ENCODE data around the gene ELL3.
A peak's percentile ranks its signal among the peaks of the same experiment; 100 is the strongest.
"Not testable (repeated sequence)": the region's sequence is repeated elsewhere in the genome, so short reads cannot be mapped to it uniquely, and the experiment has no call there.

Gene ELL3

GRCh38 chr15:43762824-43763223, 13.9 kb downstream of the ELL3 start:
- H3K36me3 ChIP-seq (ENCODE audit: insufficient read depth, low read length) = peaks cover 99% of the 10 kb centered on the region
- WGBS = 95% methylated on average over 6 of the region's 6 CpGs

GRCh38 chr15:43751885-43752284, 24.9 kb downstream of the ELL3 start:
- H3K36me3 ChIP-seq (ENCODE audit: insufficient read depth, low read length) = peaks cover 67% of the 10 kb centered on the region

More at GRCh38 chr15:43762824-43763223, 13.9 kb downstream of the ELL3 start:
- no peak overlapping the region for H3K27ac ChIP-seq (ENCODE audit: low read depth, low read length)
- no peak overlapping the region for H3K4me3 ChIP-seq (ENCODE audit: low read length)
- no peaks in the 10 kb centered on the region for H3K4me1 ChIP-seq (ENCODE audit: insufficient read depth, low read length)
- H3K9me3 ChIP-seq (ENCODE audit: insufficient read depth, low read depth, low read length) = no peaks in the 10 kb centered on the region
- no peak overlapping the region for H3K9ac ChIP-seq (ENCODE audit: low read depth, low read length)
- no peaks in the 10 kb centered on the region for H3K27me3 ChIP-seq (ENCODE audit: insufficient read depth, low read length)

GRCh38 chr15:43749690-43750345, 26.9 kb downstream of the ELL3 start:
- H3K9ac ChIP-seq (ENCODE audit: low read depth, low read length) = no peak overlapping the region
- WGBS = 90% methylated on average over 7 of the region's 12 CpGs
- H3K36me3 ChIP-seq (ENCODE audit: insufficient read depth, low read length) = peaks cover 47% of the 10 kb centered on the region
- H3K4me1 ChIP-seq (ENCODE audit: insufficient read depth, low read length) = 0 out of 2 replicates have a peak, but pooled peaks cover 2% of the 10 kb centered on the region
- H3K4me3 ChIP-seq (ENCODE audit: low read length) = peak overlapping the region; percentile 19; the same call in 1 of the 2 replicates
- no peaks in the 10 kb centered on the region for H3K9me3 ChIP-seq (ENCODE audit: insufficient read depth, low read depth, low read length)
- H3K27ac ChIP-seq (ENCODE audit: low read depth, low read length) = no peak overlapping the region
- H3K27me3 ChIP-seq (ENCODE audit: insufficient read depth, low read length) = no peaks in the 10 kb centered on the region

More at GRCh38 chr15:43751885-43752284, 24.9 kb downstream of the ELL3 start:
- no peaks in the 10 kb centered on the region for H3K27me3 ChIP-seq (ENCODE audit: insufficient read depth, low read length)
- no peak overlapping the region for H3K9ac ChIP-seq (ENCODE audit: low read depth, low read length)
- no peaks in the 10 kb centered on the region for H3K9me3 ChIP-seq (ENCODE audit: insufficient read depth, low read depth, low read length)
- no peak overlapping the region for H3K4me3 ChIP-seq (ENCODE audit: low read length)
- 91% methylated on average over 6 of the region's 6 CpGs for WGBS
- H3K27ac ChIP-seq (ENCODE audit: low read depth, low read length) = no peak overlapping the region
- H3K4me1 ChIP-seq (ENCODE audit: insufficient read depth, low read length) = 0 out of 2 replicates have a peak, but pooled peaks cover 2% of the 10 kb centered on the region

- Histone ChIP-seq H3K27ac (ENCODE audit: low read depth, low read length) (no peak overlapping the region), H3K9me3 (ENCODE audit: insufficient read depth, low read depth, low read length) (no peaks in the 10 kb centered on the region), H3K9ac (ENCODE audit: low read depth, low read length) (no peak overlapping the region), H3K27me3 (ENCODE audit: insufficient read depth, low read length) (no peaks in the 10 kb centered on the region), H3K4me1 (ENCODE audit: insufficient read depth, low read length) (0 out of 2 replicates have a peak, but pooled peaks cover 2% of the 10 kb centered on the region), H3K36me3 (ENCODE audit: insufficient read depth, low read length) (peaks cover 32% of the 10 kb centered on the region), H3K4me3 (ENCODE audit: low read length) (peak overlapping the region; percentile 83)
- WGBS = 84% methylated on average over 2 of the region's 3 CpGs
Observed at GRCh38 chr15:43748376-43748775, 28.4 kb downstream of the ELL3 start.

GRCh38 chr15:43746903-43747309, 29.9 kb downstream of the ELL3 start:
- H3K4me1 ChIP-seq (ENCODE audit: insufficient read depth, low read length); H3K27me3 ChIP-seq (ENCODE audit: insufficient read depth, low read length); H3K9me3 ChIP-seq (ENCODE audit: insufficient read depth, low read depth, low read length): not testable (repeated sequence)
- peaks cover 18% of the 10 kb centered on the region for H3K36me3 ChIP-seq (ENCODE audit: insufficient read depth, low read length)
- 1% methylated on average over 12 of the region's 12 CpGs for WGBS
- peak overlapping the region; percentile 83 for H3K4me3 ChIP-seq (ENCODE audit: low read length)
- peak overlapping the region; percentile 96 for H3K27ac ChIP-seq (ENCODE audit: low read depth, low read length)
- H3K9ac ChIP-seq (ENCODE audit: low read depth, low read length) = peak overlapping the region; percentile 94

GRCh38 chr15:43746245-43746902, 30.4 kb downstream of the ELL3 start, which contains the start of gene PDIA3:
TSS of gene PDIA3 (plus strand) at chr15:43746438. CDS start at chr15:43746540, 102 bp downstream.
- Histone ChIP-seq H3K9ac (ENCODE audit: low read depth, low read length) (peak within 1 kb of the TSS; percentile 94), H3K27ac (ENCODE audit: low read depth, low read length) (peak within 1 kb of the TSS; percentile 96), H3K4me3 (ENCODE audit: low read length) (peak within 1 kb of the TSS; percentile 83), H3K36me3 (ENCODE audit: insufficient read depth, low read length) (peaks cover 13% of the 10 kb centered on the region)
- not testable (repeated sequence) for H3K4me1 ChIP-seq (ENCODE audit: insufficient read depth, low read length); H3K27me3 ChIP-seq (ENCODE audit: insufficient read depth, low read length); H3K9me3 ChIP-seq (ENCODE audit: insufficient read depth, low read depth, low read length)
- under 1% methylated on average over 84 of the region's 84 CpGs for WGBS

- no peaks in the 10 kb centered on the region for H3K9me3 ChIP-seq (ENCODE audit: insufficient read depth, low read depth, low read length)
- WGBS = 89% methylated on average over 6 of the region's 6 CpGs
- H3K9ac ChIP-seq (ENCODE audit: low read depth, low read length) = no peak overlapping the region
- no peaks in the 10 kb centered on the region for H3K27me3 ChIP-seq (ENCODE audit: insufficient read depth, low read length)
- no peak overlapping the region for H3K27ac ChIP-seq (ENCODE audit: low read depth, low read length)
- no peak overlapping the region for H3K4me3 ChIP-seq (ENCODE audit: low read length)
- H3K36me3 ChIP-seq (ENCODE audit: insufficient read depth, low read length) = no peaks in the 10 kb centered on the region
- H3K4me1 ChIP-seq (ENCODE audit: insufficient read depth, low read length) = no peaks in the 10 kb centered on the region
Observed at GRCh38 chr15:43735416-43735815, 41.4 kb downstream of the ELL3 start.

- H3K4me3 ChIP-seq (ENCODE audit: low read length); H3K4me1 ChIP-seq (ENCODE audit: insufficient read depth, low read length); H3K27me3 ChIP-seq (ENCODE audit: insufficient read depth, low read length); H3K9me3 ChIP-seq (ENCODE audit: insufficient read depth, low read depth, low read length); H3K27ac ChIP-seq (ENCODE audit: low read depth, low read length); H3K9ac ChIP-seq (ENCODE audit: low read depth, low read length); H3K36me3 ChIP-seq (ENCODE audit: insufficient read depth, low read length): not testable (repeated sequence)
- WGBS = 82% methylated on average over 1 of the region's 1 CpG
Observed at GRCh38 chr15:43728053-43728725, 48.6 kb downstream of the ELL3 start.

GRCh38 chr15:43726306-43726705, 50.5 kb downstream of the ELL3 start:
- not testable (repeated sequence) for H3K9me3 ChIP-seq (ENCODE audit: insufficient read depth, low read depth, low read length); H3K4me1 ChIP-seq (ENCODE audit: insufficient read depth, low read length); H3K36me3 ChIP-seq (ENCODE audit: insufficient read depth, low read length); H3K27ac ChIP-seq (ENCODE audit: low read depth, low read length); H3K9ac ChIP-seq (ENCODE audit: low read depth, low read length); H3K27me3 ChIP-seq (ENCODE audit: insufficient read depth, low read length); H3K4me3 ChIP-seq (ENCODE audit: low read length)
- WGBS = 93% methylated on average over 1 of the region's 1 CpG

GRCh38 chr15:43723151-43723550, 53.6 kb downstream of the ELL3 start:
- H3K27me3 ChIP-seq (ENCODE audit: insufficient read depth, low read length) = no peaks in the 10 kb centered on the region
- H3K27ac ChIP-seq (ENCODE audit: low read depth, low read length) = no peak overlapping the region
- H3K36me3 ChIP-seq (ENCODE audit: insufficient read depth, low read length) = no peaks in the 10 kb centered on the region
- no peak overlapping the region for H3K9ac ChIP-seq (ENCODE audit: low read depth, low read length)
- WGBS = 79% methylated on average over 4 of the region's 4 CpGs
- H3K9me3 ChIP-seq (ENCODE audit: insufficient read depth, low read depth, low read length) = no peaks in the 10 kb centered on the region
- H3K4me1 ChIP-seq (ENCODE audit: insufficient read depth, low read length) = no peaks in the 10 kb centered on the region
- no peak overlapping the region for H3K4me3 ChIP-seq (ENCODE audit: low read length)
